NCI-H2227 (cell line): ENCODE data around the gene MTR.
"Not testable (repeated sequence)": the region's sequence is repeated elsewhere in the genome, so short reads cannot be mapped to it uniquely, and the experiment has no call there.

Source experiments
- DNase-seq: peaks from one replicate; lab custom pipeline; 2025; ENCODE audit not compliant: unreplicated experiment; lab: John Stamatoyannopoulos, UW

The MTR gene

GRCh38 chr1:236830560-236830959 lies 35.5 kb downstream of the MTR start:
- no peak for DNase-seq

DNA sequence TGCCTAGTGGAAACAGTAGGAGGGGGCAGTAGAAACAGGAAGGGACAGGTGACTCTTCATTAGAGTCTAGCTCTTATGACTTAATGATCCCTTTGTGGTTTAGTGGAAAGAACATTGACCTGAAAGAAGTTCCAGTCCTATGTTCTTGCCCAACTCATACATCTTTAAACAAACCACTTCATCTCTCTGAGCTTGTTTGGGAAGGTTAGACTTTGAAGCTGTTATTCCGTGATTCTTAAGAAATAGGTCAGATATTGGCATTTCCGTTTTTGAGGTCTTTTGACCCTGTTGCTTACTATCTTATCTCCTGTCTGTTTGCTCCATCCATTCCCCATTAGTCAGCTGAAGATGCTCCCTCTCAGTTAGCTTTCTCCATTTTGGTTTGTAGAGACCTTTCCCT lies 38.5 kb downstream of the MTR start:
- DNase-seq: no peak

- DNase-seq: no peak
Observed at GRCh38 chr1:236834876-236835275, 39.8 kb downstream of the MTR start.

DNA sequence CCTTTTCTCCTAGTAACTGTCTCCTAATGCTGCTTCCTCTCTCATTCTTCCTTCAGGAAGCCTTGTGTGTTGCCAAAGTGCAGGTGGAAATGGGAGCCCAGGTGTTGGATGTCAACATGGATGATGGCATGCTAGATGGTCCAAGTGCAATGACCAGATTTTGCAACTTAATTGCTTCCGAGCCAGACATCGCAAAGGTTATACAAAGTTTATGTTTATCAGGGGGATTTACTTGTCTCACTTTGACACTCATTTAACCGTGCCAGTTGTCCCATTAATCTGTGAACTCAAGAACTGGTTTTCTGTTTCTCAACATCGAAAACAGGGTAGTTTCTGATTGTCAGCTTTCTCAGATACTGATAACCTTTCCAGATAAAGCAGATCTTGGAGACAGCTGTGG lies 40.4 kb downstream of the MTR start:
- DNase-seq: no peak

- DNase-seq: no peak
Observed at GRCh38 chr1:236836157-236836556, 41.1 kb downstream of the MTR start.

- DNase-seq: no peak
Observed at GRCh38 chr1:236837115-236837514, 42.0 kb downstream of the MTR start.

GRCh38 chr1:236837897-236838296 lies 42.8 kb downstream of the MTR start:
- no peak for DNase-seq

DNA sequence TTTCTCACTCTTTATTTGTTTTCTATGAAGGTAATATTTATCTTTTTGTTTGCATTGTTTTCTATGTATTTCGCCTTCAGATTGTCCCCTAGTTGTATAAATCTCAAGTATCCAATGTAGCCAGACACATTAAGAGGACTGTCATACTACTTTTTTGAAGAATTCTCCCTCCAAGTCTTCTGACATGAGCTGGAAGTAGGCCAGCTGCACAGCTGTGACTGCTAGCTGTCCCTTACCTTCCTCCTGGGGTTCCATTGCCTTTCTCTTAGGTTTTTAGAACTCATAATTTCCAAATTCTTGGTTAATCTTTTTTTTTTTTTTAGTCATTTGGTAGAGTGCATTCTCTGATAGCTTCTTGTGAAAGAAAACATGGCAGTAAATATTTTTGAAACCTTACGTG lies 46.2 kb downstream of the MTR start:
- DNase-seq: no peak

GRCh38 chr1:236844499-236845271 lies 49.6 kb downstream of the MTR start:
- no peak for DNase-seq

GRCh38 chr1:236845830-236846229 lies 50.7 kb downstream of the MTR start:
- DNase-seq: no peak

GRCh38 chr1:236848274-236848923 lies 53.3 kb downstream of the MTR start:
- DNase-seq: no peak

DNA sequence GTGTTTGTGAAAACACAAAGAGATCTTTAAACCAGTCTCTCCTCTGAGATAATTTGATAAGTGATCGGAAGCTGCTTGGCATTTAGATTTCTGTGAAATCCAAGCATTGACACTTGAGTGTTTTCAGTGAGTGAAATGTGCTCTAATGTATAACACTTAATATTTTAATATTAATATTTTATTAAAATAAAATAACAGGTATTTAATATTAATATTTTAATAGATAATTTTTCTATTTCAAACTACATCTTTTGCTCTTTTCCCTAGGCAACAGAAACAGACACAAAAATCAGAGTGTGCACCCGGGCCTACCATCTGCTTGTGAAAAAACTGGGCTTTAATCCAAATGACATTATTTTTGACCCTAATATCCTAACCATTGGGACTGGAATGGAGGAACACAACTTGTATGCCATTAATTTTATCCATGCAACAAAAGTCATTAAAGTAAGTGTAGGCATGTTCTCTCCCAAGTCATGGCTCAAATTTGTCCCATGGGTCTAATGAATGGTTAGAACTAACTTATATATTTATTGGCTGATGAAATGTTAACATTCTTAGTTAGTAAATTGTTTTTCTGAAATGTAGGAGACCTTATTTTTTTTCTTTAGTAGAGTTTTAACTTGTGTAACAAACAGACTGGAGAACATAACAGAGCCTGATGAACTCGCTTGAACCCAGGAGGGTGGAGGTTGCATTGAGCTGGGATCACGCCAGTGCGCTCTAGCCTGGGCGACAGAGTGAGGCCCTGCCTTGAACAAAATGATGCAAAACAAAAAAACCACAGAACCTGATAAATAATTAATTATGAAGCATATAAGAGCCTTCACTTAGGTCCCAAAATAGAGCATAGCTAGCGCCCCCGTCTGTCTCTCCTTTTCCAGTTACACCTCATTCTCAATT lies 55.2 kb downstream of the MTR start:
- DNase-seq: no peak

- DNase-seq: no peak
Observed at GRCh38 chr1:236851871-236852270, 56.8 kb downstream of the MTR start.

- no peak for DNase-seq
Observed at GRCh38 chr1:236853921-236854604, 59.0 kb downstream of the MTR start.

DNA sequence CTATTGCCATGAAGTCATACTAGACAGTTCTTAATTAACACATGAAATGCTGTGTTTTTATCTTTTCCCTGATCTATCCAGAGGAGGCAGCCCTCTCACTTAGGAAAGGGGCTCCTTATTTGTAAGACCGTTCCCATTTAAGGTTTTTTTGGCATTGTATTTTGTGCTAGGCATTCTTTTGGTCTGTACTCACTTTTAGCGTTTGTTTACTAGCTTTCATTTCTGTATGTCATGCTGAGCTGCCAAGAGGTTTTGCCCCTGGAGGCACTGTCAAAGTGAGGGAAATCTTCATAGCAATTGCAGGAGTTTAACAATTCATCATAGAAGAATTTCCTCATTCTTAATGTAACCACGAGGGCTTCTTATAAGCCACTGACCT lies 59.5 kb downstream of the MTR start:
- DNase-seq: no peak

DNA sequence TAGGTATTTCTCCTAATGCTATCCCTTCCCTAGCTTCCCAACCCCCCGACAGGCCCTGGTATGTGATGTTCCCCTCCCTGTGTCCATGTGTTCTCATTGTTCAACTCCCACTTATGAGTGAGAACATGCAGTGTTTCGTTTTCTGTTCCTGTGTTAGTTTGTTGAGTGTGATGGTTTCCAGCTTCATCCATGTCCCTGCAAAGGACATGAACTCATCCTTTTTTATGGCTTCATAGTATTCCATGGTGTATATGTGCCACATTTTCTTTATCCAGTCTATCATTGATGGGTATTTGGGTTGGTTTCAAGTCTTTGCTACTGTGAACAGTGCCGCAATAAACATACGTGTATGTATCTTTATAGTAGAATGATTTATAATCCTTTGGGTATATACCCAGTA lies 61.6 kb downstream of the MTR start:
- DNase-seq: not testable (repeated sequence)

DNA sequence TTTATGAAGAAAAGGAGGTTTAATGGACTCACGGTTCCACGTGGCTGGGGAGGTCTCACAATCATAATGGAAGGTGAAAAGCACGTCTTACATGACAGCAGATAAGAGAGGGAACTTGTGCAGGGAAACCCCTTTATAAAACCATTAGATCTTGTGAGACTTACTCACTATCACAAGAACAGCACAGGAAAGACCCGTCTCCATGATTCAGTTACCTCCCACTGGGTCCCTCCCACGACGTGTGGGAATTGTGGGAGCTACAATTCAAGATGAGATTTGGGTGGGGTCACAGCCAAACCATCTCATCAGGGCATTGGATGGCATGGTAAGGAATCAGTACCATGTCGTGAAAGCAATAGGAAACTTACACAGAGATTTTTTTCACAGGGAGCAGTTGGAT lies 63.1 kb downstream of the MTR start:
- no peak for DNase-seq

DNA sequence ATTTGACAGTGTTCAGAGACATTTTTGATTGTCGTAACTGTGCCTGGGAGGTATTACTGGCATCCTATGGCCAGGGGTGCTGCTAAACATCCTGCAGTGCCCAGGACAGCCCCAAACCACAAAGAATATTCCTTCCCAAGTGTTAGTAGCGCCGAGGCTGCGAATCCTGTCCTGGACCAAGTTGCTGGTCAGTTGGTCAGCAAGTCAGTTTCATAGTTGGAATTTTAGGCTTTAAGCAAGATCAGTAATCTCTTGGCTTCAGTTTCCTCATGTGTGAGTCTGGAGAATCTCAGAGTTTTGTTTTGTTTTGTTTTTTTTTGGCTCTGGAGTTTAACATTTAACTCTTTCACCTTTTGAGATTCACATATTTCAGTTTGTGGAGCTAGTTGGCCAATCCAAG lies 65.0 kb downstream of the MTR start:
- DNase-seq: no peak

- DNase-seq: no peak
Observed at GRCh38 chr1:236860674-236861073, 65.6 kb downstream of the MTR start.

- DNase-seq: no peak
Observed at GRCh38 chr1:236861560-236862218, 66.6 kb downstream of the MTR start.

DNA sequence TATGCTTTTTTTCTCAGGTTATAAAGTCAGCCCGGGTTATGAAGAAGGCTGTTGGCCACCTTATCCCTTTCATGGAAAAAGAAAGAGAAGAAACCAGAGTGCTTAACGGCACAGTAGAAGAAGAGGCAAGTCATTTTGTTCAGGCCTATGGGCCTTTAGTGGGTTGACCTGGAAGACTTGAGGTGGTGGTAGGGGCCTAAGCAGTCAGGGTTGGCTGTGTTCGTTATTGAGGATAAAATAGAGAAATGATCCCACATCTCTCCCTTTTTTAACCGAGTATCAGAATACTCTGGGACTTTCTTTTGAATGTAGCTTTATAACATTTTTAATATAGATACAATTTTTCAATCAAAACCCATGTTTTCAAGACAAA lies 67.1 kb downstream of the MTR start:
- DNase-seq: no peak
